GM21529 (cell line): Measurements from ENCODE around the gene ENAH.
"Not testable (repeated sequence)": the region's sequence is repeated elsewhere in the genome, so short reads cannot be mapped to it uniquely, and the experiment has no call there.

Experiments used
- ATAC-seq: cut with Tn5 transposase; IDR thresholded peaks from one replicate; pipeline ENCODE4 v1.9.1; 2021; ENCODE audit not compliant: unreplicated experiment

ENAH gene

DNA sequence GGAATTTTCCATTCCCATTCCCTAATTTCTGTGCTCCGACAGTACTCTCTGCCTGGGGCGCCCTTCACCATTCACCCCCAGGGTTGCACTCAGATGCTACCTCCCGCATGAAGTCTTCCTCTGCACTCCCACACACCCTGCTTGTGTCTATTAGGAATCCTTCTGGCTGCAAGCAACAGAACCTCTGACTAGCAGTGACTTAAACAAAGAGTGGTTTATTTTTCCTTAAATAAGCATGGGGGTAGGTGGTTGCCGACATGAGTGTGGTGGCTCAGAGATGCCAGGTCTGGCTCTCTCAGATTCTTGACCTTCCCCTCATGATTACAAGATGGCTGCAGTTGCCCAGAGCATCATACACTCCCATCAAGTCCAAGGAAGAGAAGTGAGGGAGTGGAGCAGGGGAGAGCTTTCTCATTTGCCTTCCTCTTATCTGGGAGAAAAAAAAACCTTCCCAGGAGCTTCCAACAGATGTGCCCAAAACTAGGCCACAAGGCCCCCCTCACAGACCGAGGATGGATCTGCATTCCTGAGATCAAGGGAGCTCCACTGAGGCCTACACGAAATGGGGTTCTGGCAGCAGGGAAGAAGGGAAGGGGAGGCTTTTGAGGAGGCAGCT lies 175.5 kb downstream of the ENAH start:
- no peak for ATAC-seq

DNA sequence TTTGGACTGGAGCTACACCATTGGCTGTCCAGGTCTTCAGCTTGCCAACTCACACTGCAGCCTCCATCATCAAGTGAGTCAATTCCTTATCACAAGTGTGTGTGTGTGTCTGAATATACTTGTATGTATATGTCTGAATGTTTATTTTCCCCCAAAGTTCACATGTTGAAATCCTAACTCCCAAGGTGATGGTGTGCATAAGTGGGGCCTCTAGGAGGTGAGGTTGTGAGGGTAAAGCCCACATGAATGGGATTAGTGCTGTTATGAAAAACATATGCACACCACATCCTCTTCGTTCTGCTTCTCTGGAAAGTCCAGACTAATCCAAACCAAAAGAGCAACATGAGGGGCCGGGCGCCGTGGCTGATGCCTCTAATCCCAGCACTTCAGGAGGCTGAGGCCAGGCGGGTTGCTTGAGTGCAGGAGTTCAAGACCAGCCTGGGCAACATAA lies 176.4 kb downstream of the ENAH start:
- no peak for ATAC-seq

DNA sequence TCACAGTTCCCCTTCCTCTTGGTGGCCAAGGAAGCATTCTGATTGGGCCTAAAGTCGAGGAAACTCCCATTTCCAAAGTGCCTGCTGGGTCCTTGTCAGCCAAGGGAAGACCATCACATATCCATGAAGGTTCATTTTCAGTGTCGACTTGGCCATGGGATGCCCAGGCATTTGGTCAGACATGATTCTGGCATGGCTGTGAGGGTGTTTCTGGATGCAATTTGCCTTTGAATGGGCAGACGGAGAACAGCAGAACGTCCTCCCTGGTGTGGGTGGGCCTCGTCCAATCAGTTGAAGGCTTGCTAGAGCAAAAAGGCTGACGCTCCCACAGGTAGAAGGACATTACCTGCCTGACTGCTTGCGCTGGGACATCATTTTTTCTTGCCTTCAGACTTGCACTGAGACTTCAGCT lies 176.8 kb downstream of the ENAH start:
- no peak for ATAC-seq

DNA sequence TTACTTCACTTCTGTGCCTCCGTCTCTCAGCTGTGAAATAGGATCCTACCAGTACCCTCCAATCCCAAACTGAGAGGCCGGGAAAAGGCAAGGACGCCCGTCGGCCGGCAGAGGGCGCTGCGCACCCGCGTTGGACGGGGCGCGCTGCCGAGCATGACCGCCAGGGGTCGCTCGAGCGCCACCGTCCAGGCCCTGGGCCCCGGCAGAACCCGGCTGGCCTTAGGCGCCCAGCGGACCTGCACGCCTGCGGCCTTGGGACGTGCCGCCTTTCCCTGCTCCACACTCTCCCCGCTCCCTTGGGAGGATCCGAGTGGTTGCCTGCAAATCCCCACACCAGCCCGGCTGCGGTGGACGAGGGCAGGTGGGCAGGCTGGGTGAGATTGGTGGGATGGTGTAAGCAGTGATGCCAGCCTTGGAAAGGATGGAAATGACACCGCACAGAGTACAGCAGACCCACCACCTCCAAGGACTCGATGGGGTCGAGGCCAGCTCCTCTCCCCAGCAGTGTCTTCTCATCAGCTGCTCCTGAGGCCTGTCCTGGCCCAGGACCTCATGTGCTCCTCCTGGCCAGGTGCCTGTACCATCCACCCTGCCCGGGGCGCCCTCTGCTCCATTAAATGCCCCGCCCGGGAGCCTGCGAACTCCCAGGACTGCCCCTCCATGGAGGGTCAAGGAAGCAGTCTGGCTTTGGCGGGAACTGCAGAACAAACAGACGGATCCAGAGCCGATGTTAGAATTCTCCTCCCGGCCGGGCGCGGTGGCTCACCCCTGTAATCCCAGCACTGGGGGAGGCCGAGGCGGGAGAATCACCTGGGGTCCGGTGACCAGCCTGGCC lies 177.7 kb downstream of the ENAH start:
- peak; percentile 75 for ATAC-seq

DNA sequence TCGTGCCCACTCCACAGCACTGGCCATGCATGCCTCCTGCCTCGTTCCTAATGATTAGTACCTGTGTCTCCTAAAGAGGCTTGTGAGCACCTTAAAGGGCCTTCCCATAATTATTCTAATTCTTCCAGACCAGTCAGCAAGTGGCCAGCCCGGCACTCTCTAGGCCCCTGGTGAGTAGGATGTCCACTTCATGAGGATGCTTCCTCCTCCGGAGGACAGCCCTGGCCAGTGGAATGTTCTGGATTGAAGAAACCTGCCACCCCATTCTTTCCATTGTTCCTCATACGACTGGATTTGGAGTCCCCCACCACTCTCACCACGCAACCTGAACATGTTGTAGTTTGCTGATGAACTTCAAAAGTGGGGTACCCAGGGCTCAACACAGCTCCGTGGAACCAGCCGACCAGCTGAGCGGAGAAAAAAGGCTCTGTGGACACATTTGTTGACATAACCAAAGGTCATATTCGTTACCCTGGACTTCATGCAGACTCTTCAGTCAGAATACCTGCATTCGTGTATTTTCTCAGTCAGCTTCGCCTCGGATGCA lies 178.4 kb downstream of the ENAH start:
- no peak for ATAC-seq

DNA sequence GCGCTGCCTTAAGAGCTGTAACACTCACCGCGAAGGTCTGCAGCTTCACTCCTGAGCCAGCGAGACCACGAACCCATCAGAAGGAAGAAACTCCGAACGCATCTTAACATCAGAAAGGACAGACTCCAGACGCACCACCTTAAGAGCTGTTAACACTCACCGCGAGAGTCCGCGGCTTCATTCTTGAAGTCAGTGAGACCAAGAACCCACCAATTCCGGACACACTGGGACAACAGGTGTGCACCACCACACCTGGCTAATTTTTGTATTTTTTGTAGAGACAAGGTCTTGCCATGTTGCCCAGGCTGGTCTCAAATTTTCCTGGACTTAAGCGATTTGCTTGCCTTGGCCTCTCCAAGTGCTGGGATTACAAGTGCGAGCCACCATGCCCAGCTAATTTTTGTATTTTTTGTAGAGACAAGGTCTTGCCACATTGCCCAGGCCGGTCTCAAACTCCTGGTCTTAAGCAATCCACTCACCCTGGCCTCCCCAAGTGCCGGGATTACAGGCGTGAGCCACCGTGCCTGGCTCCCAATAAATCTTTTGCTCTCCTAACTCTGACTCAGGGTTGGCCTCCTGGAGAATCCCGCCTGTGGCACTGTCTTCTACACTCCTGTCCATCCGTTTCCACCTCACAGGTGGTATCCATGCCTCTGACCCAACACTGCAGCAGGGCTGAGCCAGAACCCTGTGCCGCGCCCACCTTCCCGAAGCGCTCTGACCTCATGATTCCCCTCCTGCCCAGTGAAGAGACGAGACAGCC lies 179.1 kb downstream of the ENAH start:
- not testable (repeated sequence) for ATAC-seq

DNA sequence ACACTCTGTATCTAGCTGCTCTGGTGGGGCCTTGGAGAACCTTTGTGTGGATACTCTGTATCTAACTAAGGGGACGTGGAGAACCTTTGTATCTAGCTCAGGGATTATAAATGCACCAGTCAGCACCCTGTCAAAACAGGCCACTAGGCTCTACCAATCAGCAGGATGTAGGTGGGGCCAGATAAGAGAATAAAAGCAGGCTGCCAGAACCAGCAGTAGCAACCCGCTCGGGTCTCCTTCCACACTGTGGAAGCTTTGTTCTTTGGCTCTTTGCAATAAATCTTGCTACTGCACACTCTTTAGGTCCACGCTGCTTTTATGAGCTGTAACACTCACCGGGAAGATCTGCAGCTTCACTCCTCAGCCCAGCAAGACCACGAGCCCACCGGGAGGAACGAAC lies 179.7 kb downstream of the ENAH start:
- ATAC-seq = not testable (repeated sequence)

DNA sequence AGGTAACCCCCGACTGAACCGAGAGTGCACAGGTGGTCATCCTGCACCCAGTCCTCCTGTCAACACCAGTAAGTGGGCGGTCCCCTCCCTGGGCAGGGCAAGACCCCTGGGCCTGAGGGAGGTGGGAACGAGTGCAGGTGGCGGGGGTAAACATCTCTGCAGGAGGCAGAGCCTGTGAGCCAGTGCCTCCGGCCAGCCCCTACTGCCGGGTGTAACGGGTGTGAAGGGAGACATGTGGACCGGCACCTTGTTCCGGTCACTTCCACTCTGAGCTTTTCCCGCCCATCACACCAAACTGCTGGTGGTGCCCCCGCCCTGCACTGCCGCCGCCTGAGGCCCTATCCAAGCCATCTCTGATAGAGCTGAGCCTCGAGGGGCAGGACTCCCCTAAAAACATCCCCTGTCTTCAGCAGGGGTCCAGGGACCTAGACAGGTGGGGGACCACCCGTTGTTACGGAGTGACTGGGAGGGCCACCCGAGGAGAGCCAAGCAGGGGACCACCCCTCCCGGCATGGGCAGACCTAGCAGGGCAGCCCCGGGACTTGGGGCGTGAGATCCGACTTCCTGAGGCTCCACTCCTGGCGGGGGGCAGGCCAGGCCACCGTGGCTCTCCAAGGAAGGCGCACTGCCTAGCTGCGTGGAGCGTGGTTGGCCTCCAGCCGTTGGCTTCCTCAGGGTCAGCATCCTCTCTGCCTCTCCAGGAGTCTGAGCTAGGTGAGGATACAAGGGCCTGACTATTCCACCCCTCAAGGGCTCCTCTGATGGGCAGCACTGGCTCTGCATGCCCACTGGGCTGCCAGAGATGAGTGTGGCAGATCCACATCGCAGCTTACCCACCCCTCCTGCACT lies 181.2 kb downstream of the ENAH start:
- ATAC-seq = no peak

DNA sequence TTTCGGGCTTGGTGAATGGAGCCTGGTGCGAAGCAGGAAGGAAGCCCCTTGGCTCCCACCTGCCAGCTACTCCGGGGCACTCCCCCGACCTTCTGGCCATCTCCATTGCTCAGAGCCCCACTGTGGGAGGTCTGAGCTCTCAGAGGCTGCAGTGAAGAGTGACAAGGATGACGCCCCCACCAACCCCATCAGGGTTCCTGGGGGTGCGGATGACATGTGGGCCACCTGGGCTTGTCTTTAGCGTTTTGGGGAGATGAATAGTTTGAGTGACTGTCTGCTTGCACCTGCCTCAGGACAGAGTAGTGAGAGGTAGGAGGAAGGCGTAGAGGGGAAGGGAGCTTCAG lies 181.8 kb downstream of the ENAH start:
- no peak for ATAC-seq

DNA sequence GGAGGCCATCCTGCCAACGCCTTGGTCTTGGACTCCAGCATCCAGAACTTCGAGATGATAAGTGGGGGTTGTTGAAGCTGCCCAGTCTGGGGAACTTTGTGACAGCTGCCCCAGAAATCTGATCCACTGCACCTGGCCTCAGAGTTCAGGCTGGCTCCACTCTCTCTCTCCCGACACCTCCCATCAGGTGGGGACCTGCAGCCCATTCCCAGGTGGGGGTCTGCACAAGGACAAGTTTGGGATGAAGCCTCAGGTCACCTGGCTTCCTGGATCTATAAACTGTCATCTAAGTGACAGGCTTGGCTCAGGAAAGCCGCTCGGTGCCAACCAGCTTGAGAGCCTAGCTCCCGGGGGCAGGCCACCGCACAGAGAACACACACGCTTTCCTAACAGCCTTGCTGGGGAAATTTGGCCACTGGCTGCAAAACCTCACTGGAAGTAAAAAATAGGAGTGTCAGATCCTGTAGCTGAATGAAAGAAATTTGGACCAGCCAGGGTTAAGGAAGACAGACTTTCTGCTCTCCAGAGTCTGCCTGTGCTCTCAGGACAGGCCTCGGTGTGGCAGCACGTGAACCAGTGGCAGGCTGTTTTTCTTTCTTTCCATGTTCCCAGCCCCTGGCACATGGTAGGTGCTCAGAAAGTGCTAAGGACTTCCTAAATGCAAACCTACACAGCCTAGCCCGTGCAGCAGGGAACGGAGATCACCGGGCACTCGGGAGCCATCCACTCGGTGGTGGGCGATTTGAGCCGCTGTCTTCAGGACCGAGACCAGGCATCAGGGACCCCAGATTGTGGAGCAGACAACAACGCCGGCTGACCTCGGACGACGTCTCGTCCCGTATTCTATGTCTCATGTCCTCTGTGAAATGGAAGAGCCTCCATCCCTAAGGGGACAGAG lies 182.5 kb downstream of the ENAH start:
- ATAC-seq = no peak

DNA sequence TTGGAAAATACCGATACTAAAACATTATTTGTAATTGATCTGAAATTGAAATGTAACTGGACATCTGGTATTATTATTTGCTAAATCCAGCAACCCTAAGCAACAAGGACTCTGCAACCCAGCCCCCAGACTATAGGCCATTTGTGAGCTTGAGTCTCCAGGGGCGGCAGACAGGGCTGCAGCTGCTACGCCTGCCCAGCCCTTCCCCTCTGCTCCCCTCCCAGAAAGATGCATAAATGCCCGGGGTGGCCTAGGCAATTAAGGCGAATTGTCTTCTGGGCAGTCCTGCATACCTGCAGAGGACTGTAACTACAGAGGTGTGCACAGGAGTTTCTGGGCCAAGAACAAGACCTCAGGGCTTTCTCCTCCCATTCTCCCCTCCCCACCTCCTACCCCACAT lies 183.9 kb downstream of the ENAH start:
- no peak for ATAC-seq

DNA sequence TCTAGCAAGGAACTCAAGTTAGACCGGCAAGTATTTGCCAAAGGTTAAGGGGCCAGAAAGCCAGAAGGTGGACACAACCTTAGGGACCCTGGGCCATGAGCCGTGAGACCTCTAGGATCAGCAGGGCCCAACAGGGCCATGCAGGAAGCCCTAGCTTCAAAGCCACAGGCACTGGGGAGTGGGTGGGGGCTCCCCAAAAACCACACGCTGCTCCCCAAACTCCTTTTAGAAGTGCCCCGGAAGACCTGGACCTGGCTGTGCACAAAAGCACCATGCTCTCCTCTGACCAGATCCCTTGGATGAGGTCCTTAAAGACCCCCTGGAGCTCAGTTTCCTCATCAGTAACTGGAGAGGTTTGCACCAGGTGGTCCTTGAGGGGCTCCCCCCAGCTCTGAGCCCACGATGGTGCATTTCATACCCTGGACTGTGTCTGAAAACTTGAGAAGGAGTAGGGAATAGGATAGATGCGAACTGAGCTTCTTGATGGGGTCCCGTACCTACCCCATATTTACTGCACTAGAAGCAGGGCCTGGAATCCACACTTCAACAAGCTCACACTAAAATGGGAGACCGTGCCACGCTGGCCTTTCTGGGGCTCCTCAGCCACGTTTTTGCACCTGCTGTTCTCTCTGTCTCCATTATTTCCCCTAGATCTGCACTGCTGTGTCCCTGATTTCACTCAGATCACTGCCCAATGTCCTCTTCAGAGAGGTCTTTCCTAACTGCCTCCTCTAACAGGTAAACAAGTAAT lies 184.5 kb downstream of the ENAH start:
- peak; percentile 24 for ATAC-seq

DNA sequence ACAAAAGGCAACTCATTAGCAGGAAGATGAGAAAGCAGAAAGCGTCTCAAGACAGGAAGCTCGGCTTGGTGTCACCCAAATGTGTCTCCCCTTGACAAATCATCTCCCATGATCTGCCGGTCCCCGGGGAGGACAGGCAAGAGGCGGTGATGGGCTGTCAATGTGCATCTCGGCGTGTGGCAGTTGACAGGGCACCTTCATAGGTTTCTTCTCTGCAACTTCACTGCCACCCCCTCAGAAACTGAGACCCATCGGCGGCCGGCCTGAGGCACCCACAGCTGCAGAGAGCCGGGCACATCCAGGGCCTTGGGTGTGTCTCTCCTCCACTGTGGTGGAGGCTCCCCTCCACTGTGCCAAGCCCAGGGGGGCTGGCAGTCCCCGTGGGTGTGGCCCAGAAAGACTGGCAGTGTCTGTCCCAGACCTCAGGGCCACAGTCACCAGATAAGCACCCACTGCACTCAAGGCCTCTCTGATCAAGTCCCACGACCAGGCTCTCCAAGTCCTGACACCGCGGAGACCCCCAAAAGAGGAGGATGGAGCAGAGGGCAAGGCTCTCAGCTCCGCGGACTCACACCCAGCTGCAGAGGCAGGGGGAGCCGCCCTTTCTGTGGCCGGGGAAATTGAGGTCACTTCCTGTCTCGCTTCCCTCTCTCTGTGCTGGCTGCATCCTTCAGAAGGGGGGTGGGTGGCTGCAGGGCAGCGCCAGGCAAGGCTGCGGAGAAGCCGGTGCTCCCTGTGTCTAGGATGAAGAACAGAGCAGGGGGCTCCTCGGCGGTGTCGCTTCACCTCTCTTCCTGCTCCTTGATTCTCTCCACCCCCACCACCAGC lies 185.5 kb downstream of the ENAH start:
- peak; percentile 95 for ATAC-seq

DNA sequence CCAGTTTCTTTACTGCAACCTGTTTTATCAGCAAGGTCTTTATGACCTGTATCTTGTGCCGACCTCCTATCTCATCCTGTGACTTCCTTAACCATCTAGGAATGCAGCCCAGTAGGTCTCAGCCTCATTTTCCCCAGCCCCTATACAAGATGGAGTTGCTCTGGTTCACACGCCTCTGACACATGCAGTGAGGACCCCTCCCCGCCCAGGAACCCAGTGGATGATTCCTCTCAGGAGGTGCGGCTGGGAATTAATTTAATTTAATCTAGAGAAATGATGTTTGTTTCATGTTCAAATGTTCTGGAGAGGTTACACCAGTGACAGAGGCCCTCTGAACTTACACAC lies 186.1 kb downstream of the ENAH start:
- no peak for ATAC-seq

DNA sequence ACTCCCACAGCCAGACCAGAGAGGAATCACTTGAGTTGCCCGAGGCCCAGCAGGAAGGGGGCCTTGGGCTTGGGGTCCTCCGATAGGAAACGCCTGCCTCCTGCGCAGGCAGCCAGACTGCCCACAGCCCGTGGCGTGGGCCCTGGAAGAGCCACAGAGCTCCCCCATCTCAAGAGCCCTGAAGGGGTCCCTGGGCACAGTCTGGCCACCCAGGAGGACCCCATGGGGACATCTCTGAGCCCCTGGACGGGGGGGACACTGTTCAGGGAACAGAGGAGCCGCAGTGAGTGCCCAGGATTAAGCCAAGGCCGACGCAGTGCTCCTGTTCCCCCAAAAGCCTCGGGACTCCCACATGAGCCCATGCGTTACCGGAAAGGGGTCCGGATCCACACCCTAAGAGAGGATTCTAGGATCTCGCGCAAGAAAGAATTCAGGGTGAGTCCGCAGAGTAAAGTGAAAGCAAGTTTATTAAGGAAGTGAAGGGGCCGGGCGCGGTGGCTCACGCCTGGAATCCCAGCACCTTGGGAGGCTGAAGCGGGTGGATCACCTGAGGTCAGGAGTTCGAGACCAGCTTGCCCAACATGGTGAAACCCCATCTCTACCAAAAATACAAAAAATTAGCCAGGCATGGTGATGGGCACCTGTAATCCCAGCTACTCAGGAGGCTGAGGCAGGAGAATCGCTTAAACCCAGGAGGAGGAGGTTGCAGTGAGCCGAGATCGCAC lies 187.0 kb downstream of the ENAH start:
- ATAC-seq = no peak

DNA sequence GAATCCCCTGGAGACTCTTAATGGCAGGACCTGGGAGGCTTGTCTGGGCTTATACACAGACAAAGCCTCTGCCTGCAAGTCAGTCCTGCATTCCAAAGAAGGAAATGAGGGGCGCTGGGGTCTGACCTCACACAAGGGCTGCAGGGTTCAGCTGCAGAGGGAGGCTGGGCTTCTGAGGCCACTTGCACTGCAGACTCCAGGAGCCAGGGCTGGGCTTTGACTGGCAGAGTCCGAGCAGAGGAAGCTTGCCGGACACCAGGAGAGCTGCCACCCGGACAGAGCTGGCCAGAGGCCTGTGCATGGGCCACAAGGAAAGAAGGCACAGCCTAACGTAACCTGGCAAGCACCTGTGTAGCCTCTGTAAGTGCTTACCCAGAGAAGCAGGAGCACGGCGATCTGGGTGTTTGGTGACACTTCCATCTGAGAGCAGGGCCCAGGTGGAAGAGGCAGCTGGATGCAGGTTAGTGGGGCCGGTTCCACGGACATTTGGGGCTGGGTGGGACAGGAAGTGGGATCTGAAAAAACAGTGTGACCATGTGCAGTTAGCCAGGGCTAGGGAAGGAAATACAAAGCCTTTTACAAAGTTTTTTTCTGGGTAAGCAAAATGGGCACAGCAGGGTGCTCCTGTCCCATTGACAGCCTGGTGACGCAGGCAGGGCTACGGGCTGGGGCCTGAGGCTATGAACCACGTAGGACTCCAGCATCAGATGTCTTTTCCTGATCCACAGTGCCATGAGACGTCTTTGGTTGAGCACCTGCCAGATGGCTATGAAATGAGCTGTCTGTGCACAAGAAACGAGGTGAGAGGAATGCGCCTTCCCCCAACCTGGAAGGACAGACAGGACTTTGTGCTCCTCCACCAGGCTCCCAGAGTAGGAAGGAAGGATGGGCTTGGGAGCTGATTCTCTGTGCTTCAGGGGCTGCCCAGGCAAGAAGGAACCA lies 187.8 kb downstream of the ENAH start:
- no peak for ATAC-seq
